Naive thymus-derived CD8-positive, alpha-beta T cell (primary cell): ENCODE measurements around the gene MLLT3. TPM values are rescaled to one million over a fixed set of nuclear protein-coding genes. Genes with fewer than 3 reads are reported as not detected.
A peak's percentile ranks its signal among the peaks of the same experiment; 100 is the strongest.

Experiments
- ATAC-seq, 2 donors: fragments of 150-1000 bp; cut with Tn5 transposase in 1 of 2; sonication (Bioruptor Pico), chemical (Tn5 transposase) in 1 of 2; 1 replicate in 1 of 2; 2 replicates in 1 of 2; pipeline ENCODE4 v1.10.0; 2021; ENCODE audit warnings: mild to moderate bottlenecking in 2 of 2, moderate library complexity in 2 of 2
- POLR2A ChIA-PET: fragments of 350-600 bp; sonication (Branson Sonifier 250); formaldehyde crosslinking; loops from one replicate; lab custom pipeline; 2021; ENCODE audit warnings: antibody characterized with exemption; lab: Charles Lee
- DNase-seq, 10 donors: peaks; one replicate each; pipeline versions ENCODE4 v3.0.0 to v3.0.0-alpha.2; 2020 to 2022
- H3K27ac Mint-ChIP-seq, 10 donors: one replicate each; pipeline ENCODE4 v1.8.0; 2020 to 2022; ENCODE audit warnings: mild to moderate bottlenecking in 10 of 10, mixed read lengths in 10 of 10, moderate library complexity in 4 of 10, inconsistent platforms in 1 of 10
- H3K27me3 Mint-ChIP-seq, 5 donors: one replicate each; pipeline ENCODE4 v1.8.0; 2021 to 2022; ENCODE audit warnings: mixed read lengths in 5 of 5
- H3K36me3 Mint-ChIP-seq, 3 donors: one replicate each; pipeline ENCODE4 v1.8.0; 2020 to 2022; ENCODE audit warnings: mixed read lengths in 3 of 3, mild to moderate bottlenecking in 2 of 3, inconsistent platforms in 1 of 3
- H3K4me1 Mint-ChIP-seq, 4 donors: one replicate each; pipeline ENCODE4 v1.8.0; 2021 to 2022; ENCODE audit warnings: mixed read lengths in 4 of 4
- H3K4me3 Mint-ChIP-seq, 10 donors: one replicate each; pipeline ENCODE4 v1.8.0; 2020 to 2022; ENCODE audit warnings: mild to moderate bottlenecking in 10 of 10, mixed read lengths in 10 of 10, moderate library complexity in 6 of 10, inconsistent platforms in 1 of 10
- H3K9me3 Mint-ChIP-seq, 9 donors: one replicate each; pipeline ENCODE4 v1.8.0; 2020 to 2022; ENCODE audit warnings: mixed read lengths in 9 of 9, mild to moderate bottlenecking in 3 of 9, inconsistent platforms in 1 of 9, moderate library complexity in 1 of 9
- polyA plus RNA-seq, 3 donors: library from polyadenylated mRNA; unstranded; fragments of 300-500 nt; fragmentation: Illumina TruSeq; gene quantifications; one replicate each; pipeline ENCODE4 v1.2.3, GENCODE V29; 2021
- total RNA-seq, 8 experiments: library from RNA in 2 of 8; stranded (reverse) in 2 of 8; gene quantifications; one replicate each; pipeline ENCODE4 v1.2.3 and lab custom pipeline; 2021 to 2026

The MLLT3 gene
- total and polyA plus RNA-seq, 5 experiments from 2014 or later: 28.0 to 73.0 (median 42.9) TPM

- ATAC-seq (peak; percentile 82 to 83), DNase-seq (peak; percentile 23 to 81 (median 48))
- Mint-ChIP-seq H3K27me3 (no peaks in the 10 kb centered on the region), H3K4me1 (peaks cover 25 to 45% (median 38%) of the 10 kb centered on the region in 4 donors), H3K9me3 (no peaks in the 10 kb centered on the region), H3K4me3 (peak overlapping the region in 5 of 10 donors; percentile 0 to 57 (median 37)), H3K27ac (peak overlapping the region in 8 of 10 donors; percentile 10 to 69 (median 46)), H3K36me3 (peaks cover 4 to 74% (median 26%) of the 10 kb centered on the region in 3 donors)
- POLR2A ChIA-PET: interaction anchor here (1.4 to 2.1 kb wide), 2 partner anchors 38 to 265 kb away, joined by 3 to 8 read pairs; partner anchors contain the start of gene MLLT3
Observed at GRCh38 chr9:20356403-20357036, 265.8 kb downstream of the MLLT3 start.

- no peak overlapping the region for H3K4me3 Mint-ChIP-seq
Observed at GRCh38 chr9:20355022-20355421, 267.3 kb downstream of the MLLT3 start.

DNA sequence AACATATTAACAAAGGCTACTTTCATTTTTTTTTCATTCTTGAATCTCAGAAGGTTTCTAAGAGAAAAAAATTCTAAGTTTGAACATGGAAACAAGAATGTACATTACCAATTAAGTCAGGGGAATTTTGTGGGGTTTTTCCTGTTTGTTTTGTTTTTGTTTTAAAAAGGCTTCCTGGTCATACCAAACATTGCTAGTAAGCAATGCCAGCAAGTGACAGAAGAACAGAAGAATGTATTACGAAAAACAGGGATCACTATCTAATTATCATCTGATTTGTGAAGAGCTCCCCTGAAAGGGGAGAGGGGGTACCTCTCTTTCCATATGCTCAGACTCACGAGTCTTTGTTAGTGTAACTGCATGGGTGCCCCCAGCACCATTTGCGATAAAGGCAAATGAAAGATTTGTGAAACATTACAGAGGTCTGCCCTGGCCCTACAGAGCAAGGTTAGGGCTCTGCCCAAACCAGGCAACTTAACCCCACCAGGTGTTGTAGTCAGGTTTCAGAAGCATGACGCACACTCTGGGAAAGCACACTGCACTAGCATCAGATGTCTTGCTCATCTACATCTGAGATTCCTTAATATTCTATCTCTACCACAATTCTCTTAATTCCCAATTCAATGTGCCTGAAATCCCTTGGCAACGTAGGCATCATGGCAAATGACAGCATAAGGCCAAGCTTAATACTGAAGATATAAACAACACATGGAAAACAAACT lies 268.2 kb downstream of the MLLT3 start:
- DNase-seq (no peak), ATAC-seq (no peak)
- Mint-ChIP-seq H3K4me3 (no peak overlapping the region), H3K4me1 (peaks cover 20 to 33% (median 26%) of the 10 kb centered on the region in 4 donors), H3K36me3 (peaks cover 4 to 75% (median 22%) of the 10 kb centered on the region in 3 donors), H3K27ac (peak overlapping the region in 6 of 10 donors; percentile 4 to 61 (median 22)), H3K27me3 (no peaks in the 10 kb centered on the region), H3K9me3 (no peaks in the 10 kb centered on the region)
- POLR2A ChIA-PET: interaction anchor here (0.6 to 2.1 kb wide), 2 partner anchors 53 to 268 kb away, joined by 4 to 8 read pairs; partner anchors contain the start of gene MLLT3

More at GRCh38 chr9:20355022-20355421, 267.3 kb downstream of the MLLT3 start:
- no peak for ATAC-seq
- peaks cover 4 to 76% (median 22%) of the 10 kb centered on the region in 3 donors for H3K36me3 Mint-ChIP-seq
- H3K27ac Mint-ChIP-seq: peak overlapping the region in 1 of 10 donors; percentile 18
- no peaks in the 10 kb centered on the region for H3K9me3 Mint-ChIP-seq
- H3K27me3 Mint-ChIP-seq: no peaks in the 10 kb centered on the region
- peaks cover 22 to 33% (median 27%) of the 10 kb centered on the region in 4 donors for H3K4me1 Mint-ChIP-seq
- POLR2A ChIA-PET: interaction anchor here (2.1 kb wide), 1 partner anchor 267 kb away, joined by 8 read pairs; the partner anchor contains the start of gene MLLT3
- no peak for DNase-seq

DNA sequence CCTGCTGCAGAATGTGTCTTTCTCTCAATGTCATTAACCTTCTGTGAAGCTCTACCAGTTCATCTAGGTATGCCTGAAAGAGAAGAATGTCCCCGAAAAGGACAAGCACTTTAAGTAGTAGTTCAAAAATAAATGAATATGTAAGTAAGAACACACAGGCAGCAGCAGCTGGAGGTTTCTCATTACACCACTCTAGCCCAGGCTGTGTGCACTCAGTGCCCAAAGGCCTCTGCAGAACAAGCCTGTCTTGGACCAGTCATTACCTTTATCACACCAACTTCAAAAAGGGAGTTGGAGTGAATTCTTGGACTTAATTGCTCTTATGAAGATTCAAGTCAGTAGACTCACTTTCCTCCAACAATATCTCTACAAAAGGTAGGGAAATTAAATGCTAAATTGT lies 268.8 kb downstream of the MLLT3 start:
- H3K27ac Mint-ChIP-seq: peak overlapping the region in 4 of 10 donors; percentile 14 to 60 (median 35)
- no peak for DNase-seq
- H3K4me1 Mint-ChIP-seq: peaks cover 17 to 30% (median 24%) of the 10 kb centered on the region in 4 donors

DNA sequence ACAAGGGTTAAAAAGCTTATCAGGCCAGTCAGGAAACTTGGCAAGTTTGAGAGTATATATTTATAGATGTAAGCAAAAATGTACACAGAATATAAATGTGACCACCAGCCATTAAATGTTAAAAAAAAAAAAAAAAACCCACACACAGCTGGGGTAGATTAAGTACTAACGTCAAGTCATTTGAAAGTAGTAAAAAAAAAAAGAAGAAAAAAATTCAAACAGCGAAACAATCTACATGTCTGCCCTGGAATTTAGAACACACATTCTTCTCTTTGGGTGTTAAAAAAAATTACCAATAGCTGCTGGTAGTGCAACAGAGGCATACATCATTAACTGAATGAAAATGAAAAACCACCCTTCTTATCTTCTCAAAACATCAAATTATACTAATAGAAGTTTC lies 269.7 kb downstream of the MLLT3 start:
- POLR2A ChIA-PET: interaction anchor here (0.7 kb wide), 1 partner anchor 33 kb away, joined by 7 read pairs; no protein-coding TSS in a partner anchor
- Mint-ChIP-seq H3K4me3 (no peak overlapping the region), H3K27me3 (no peaks in the 10 kb centered on the region), H3K36me3 (peaks cover 4 to 80% (median 23%) of the 10 kb centered on the region in 3 donors), H3K9me3 (no peaks in the 10 kb centered on the region), H3K27ac (peak overlapping the region in 2 of 10 donors; percentile 1 to 38), H3K4me1 (peaks cover 11 to 21% (median 14%) of the 10 kb centered on the region in 4 donors)
- ATAC-seq (no peak), DNase-seq (no peak)

More for the DNA sequence above, 268.8 kb downstream of the MLLT3 start:
- Mint-ChIP-seq H3K4me3 (no peak overlapping the region), H3K36me3 (peaks cover 4 to 77% (median 21%) of the 10 kb centered on the region in 3 donors), H3K9me3 (no peaks in the 10 kb centered on the region), H3K27me3 (no peaks in the 10 kb centered on the region)
- POLR2A ChIA-PET: interaction anchor here (0.6 kb wide), 1 partner anchor 52 kb away, joined by 4 read pairs; no protein-coding TSS in a partner anchor
- ATAC-seq: no peak

DNA sequence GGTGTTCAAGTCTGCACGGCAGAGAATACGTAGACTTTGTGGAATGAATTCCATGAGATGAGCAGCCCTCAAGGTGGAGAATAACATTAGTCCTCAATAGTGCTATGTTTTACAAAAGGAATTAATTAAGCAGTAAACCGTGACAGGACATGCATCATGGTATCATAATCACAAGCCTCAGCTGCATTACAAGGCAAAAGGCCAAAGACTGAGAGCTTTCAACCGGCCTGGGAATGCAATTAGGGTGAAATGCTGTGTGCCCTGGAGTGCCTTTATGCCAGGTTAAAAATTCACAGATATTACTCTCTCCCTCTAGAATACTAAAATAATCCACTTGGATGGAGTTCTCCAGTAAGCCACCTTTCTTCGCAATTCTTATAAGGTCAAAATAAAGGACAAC lies 270.6 kb downstream of the MLLT3 start:
- peaks cover 4 to 76% (median 25%) of the 10 kb centered on the region in 3 donors for H3K36me3 Mint-ChIP-seq
- no peak overlapping the region for H3K4me3 Mint-ChIP-seq
- peaks cover 3 to 12% (median 6%) of the 10 kb centered on the region in 4 donors for H3K4me1 Mint-ChIP-seq
- DNase-seq (no peak), ATAC-seq (no peak)
- peak overlapping the region in 3 of 10 donors; percentile 11 to 79 (median 44) for H3K27ac Mint-ChIP-seq
- no peaks in the 10 kb centered on the region for H3K27me3 Mint-ChIP-seq
- POLR2A ChIA-PET: interaction anchor here (1.0 kb wide), 1 partner anchor 41 kb away, joined by 3 read pairs; no protein-coding TSS in a partner anchor
- no peaks in the 10 kb centered on the region for H3K9me3 Mint-ChIP-seq

DNA sequence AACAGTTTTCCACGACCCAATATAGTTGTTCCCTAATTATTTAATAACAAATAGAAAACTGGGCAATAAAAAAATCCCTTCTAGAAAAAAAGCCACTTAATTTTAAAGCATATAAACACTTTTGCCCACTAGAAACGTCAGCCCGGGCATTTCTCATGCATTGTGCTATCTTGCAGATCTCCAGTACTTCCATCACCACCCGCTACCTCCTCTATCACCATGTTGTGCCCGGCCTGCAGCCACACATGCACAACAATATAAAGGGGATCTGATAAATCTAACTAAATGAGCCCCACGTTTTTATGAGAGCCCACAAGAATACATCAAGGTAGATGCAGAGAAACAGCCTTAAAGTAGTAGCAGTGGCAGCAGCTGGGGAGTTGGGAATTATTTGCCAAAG lies 272.7 kb downstream of the MLLT3 start:
- Mint-ChIP-seq H3K9me3 (no peaks in the 10 kb centered on the region), H3K27me3 (no peaks in the 10 kb centered on the region), H3K27ac (peak overlapping the region in 3 of 10 donors; percentile 24 to 56 (median 27)), H3K4me1 (peaks cover 0 to 8% (median 1%) of the 10 kb centered on the region in 4 donors), H3K4me3 (no peak overlapping the region), H3K36me3 (peaks cover 10 to 89% (median 39%) of the 10 kb centered on the region in 3 donors)
- POLR2A ChIA-PET: interaction anchor here (1.4 kb wide), 1 partner anchor 272 kb away, joined by 5 read pairs; the partner anchor contains the start of gene MLLT3
- ATAC-seq (no peak), DNase-seq (no peak)

DNA sequence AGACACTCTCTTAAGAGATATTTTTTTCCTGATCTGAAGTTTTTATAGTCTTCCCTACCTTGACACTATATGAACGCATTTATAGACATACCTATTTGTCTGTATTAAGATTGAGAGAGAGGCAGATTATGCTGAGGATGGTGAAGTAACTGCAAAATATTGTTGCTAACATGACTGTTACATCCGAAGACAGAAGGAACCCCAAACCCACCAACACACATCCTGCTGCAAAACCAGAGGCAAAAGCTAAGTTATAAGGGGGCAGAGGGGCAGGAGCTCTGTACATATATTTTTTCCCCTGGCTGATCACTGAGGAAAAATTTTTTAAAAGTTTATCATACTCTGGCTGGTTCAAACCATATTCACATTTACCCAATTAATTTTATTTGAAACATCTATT lies 279.0 kb downstream of the MLLT3 start:
- peaks cover 14 to 30% (median 25%) of the 10 kb centered on the region in 4 donors for H3K4me1 Mint-ChIP-seq
- H3K9me3 Mint-ChIP-seq: no peaks in the 10 kb centered on the region
- H3K27ac Mint-ChIP-seq: peak overlapping the region in 8 of 10 donors; percentile 45 to 85 (median 62)
- DNase-seq: no peak
- ATAC-seq: peak in 1 of 2 donors; percentile 39
- peaks cover 0 to 5% (median 0%) of the 10 kb centered on the region in 5 donors for H3K27me3 Mint-ChIP-seq
- POLR2A ChIA-PET: interaction anchor here (0.6 to 1.0 kb wide), 2 partner anchors 94 to 101 kb away, joined by 3 to 6 read pairs; no protein-coding TSS in a partner anchor
- H3K36me3 Mint-ChIP-seq: peaks cover 5 to 34% (median 24%) of the 10 kb centered on the region in 3 donors
- peak overlapping the region in 3 of 10 donors; percentile 6 to 47 (median 29) for H3K4me3 Mint-ChIP-seq

- DNase-seq (no peak), ATAC-seq (no peak)
- peaks cover 15 to 41% (median 32%) of the 10 kb centered on the region in 4 donors for H3K4me1 Mint-ChIP-seq
- no peaks in the 10 kb centered on the region for H3K9me3 Mint-ChIP-seq
- H3K27me3 Mint-ChIP-seq: peaks cover 0 to 5% (median 0%) of the 10 kb centered on the region in 5 donors
- H3K27ac Mint-ChIP-seq: peak overlapping the region in 5 of 10 donors; percentile 26 to 61 (median 50)
- peaks cover 0 to 11% (median 7%) of the 10 kb centered on the region in 3 donors for H3K36me3 Mint-ChIP-seq
- POLR2A ChIA-PET: interaction anchor here (0.7 to 1.1 kb wide), 4 partner anchors 8 to 770 kb away, joined by 3 to 4 read pairs (median 3); no protein-coding TSS in a partner anchor
- H3K4me3 Mint-ChIP-seq: no peak overlapping the region
Observed at GRCh38 chr9:20340511-20340861, 281.8 kb downstream of the MLLT3 start.

DNA sequence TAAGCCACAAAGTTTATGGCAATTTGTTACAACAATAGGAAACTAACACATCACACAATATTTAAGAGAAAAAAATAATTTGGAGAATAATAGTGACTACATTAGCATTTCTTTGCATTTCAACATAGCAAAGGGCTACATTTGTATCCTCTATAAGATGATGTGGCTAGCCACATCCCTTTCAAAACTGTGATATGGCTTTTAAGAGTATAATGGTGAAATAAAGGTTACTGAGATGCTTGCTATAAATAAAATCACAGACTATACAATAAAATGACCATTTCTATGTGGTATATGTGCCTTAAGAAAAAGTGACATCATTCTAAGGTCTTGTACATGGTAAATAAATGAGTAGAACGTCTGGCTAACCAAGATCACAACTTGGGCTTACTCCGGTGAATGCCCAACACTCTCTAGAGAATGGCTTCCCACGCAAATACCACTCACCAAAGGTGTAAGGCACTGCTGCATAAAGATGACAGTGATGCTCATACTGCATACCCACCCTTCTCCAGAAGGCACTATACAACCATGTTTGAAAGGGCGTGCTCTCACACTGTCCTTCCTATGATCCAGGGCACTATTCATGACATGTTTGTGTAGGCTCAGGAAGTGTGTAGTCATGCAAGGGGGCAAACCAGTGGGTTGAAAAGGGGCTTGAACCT lies 286.5 kb downstream of the MLLT3 start:
- ATAC-seq (no peak), DNase-seq (no peak)
- peaks cover 10 to 38% (median 27%) of the 10 kb centered on the region in 4 donors for H3K4me1 Mint-ChIP-seq
- POLR2A ChIA-PET: interaction anchor here (1.0 kb wide), 1 partner anchor 92 kb away, joined by 3 read pairs; no protein-coding TSS in a partner anchor
- peaks cover 0 to 5% (median 0%) of the 10 kb centered on the region in 5 donors for H3K27me3 Mint-ChIP-seq
- peak overlapping the region in 1 of 10 donors; percentile 25 for H3K27ac Mint-ChIP-seq
- H3K36me3 Mint-ChIP-seq: no peaks in the 10 kb centered on the region
- peaks cover 0 to 4% (median 0%) of the 10 kb centered on the region in 9 donors for H3K9me3 Mint-ChIP-seq
- no peak overlapping the region for H3K4me3 Mint-ChIP-seq

GRCh38 chr9:20333991-20334390 lies 288.3 kb downstream of the MLLT3 start:
- Mint-ChIP-seq H3K4me1 (peaks cover 6 to 28% (median 14%) of the 10 kb centered on the region in 4 donors), H3K9me3 (peaks cover 0 to 4% (median 0%) of the 10 kb centered on the region in 9 donors), H3K27me3 (no peaks in the 10 kb centered on the region), H3K27ac (no peak overlapping the region), H3K36me3 (peaks cover 0 to 2% (median 0%) of the 10 kb centered on the region in 3 donors), H3K4me3 (no peak overlapping the region)
- ATAC-seq (no peak), DNase-seq (no peak)
- POLR2A ChIA-PET: interaction anchor here (0.6 to 1.4 kb wide), 2 partner anchors 91 to 936 kb away, joined by 3 read pairs; no protein-coding TSS in a partner anchor
